Neural progenitor cell (in vitro differentiated cells): Measurements from ENCODE around the gene MAP2K7. TPM values are rescaled to one million over a fixed set of nuclear protein-coding genes. Genes with fewer than 3 reads are reported as not detected.

Experiments used
- DNase-seq: peaks from one replicate; pipeline ENCODE4 v3.0.0-alpha.2; 2016; ENCODE audit warnings: low spot score
- H2AFZ ChIP-seq: fragments of 200-600 bp; sonication (generic); replicated peaks from 2 replicates; pipeline ENCODE4 v1.6.1; 2016; ENCODE audit warnings: antibody characterized with exemption
- H3F3A ChIP-seq: fragments of 200-600 bp; sonication (generic); 2 replicates; pipeline ENCODE4 v1.6.1; 2016; ENCODE audit warnings: antibody characterized with exemption, low read depth
- H3K27ac ChIP-seq: fragments of 200-600 bp; sonication (generic); 2 replicates; pipeline ENCODE4 v1.5.1; 2016; ENCODE audit warnings: mild to moderate bottlenecking
- H3K27me3 ChIP-seq: fragments of 200-600 bp; sonication (generic); 2 replicates; pipeline ENCODE4 v1.6.1; 2016; ENCODE audit warnings: mild to moderate bottlenecking, moderate library complexity
- H3K36me3 ChIP-seq: fragments of 200-600 bp; sonication (generic); 2 replicates; pipeline ENCODE4 v1.5.1; 2016
- H3K4me1 ChIP-seq: fragments of 200-600 bp; sonication (generic); 2 replicates; pipeline ENCODE4 v1.6.1; 2016; ENCODE audit warnings: mixed run types
- H3K4me2 ChIP-seq: fragments of 200-600 bp; sonication (generic); 2 replicates; pipeline ENCODE4 v1.6.1; 2016
- H3K4me3 ChIP-seq: fragments of 200-600 bp; sonication (generic); 2 replicates; pipeline ENCODE4 v1.5.1; 2016
- H3K79me2 ChIP-seq: fragments of 200-600 bp; sonication (generic); 2 replicates; pipeline ENCODE4 v1.6.1; 2016; ENCODE audit warnings: low read depth
- H3K9ac ChIP-seq: fragments of 200-600 bp; sonication (generic); 2 replicates; pipeline ENCODE4 v1.6.1; 2016
- H3K9me3 ChIP-seq: fragments of 200-600 bp; sonication (generic); 2 replicates; pipeline ENCODE4 v1.5.1; 2016; ENCODE audit warnings: low read depth
- H4K20me1 ChIP-seq: fragments of 200-600 bp; sonication (generic); 2 replicates; pipeline ENCODE4 v1.6.1; 2016; ENCODE audit warnings: low read depth
- H3K27ac Mint-ChIP-seq: 3 replicates; pipeline ENCODE4 v1.8.0; 2021; ENCODE audit warnings: mixed read lengths
- H3K27me3 Mint-ChIP-seq: 2 replicates; pipeline ENCODE4 v1.8.0; 2022; ENCODE audit warnings: low read depth, mild to moderate bottlenecking, inconsistent platforms, moderate library complexity, mixed read lengths; ENCODE audit not compliant: insufficient read depth
- H3K36me3 Mint-ChIP-seq: 3 replicates; pipeline ENCODE4 v1.8.0; 2021; ENCODE audit warnings: mixed read lengths
- H3K4me1 Mint-ChIP-seq: 3 replicates; pipeline ENCODE4 v1.8.0; 2021; ENCODE audit warnings: mixed read lengths
- H3K4me3 Mint-ChIP-seq: 3 replicates; pipeline ENCODE4 v1.8.0; 2021; ENCODE audit warnings: mild to moderate bottlenecking, moderate library complexity, mixed read lengths
- H3K9me3 Mint-ChIP-seq: 3 replicates; pipeline ENCODE4 v1.8.0; 2020; ENCODE audit warnings: mixed read lengths
- CTCF ChIP-seq: fragments of 200-600 bp; sonication (generic); IDR thresholded peaks from 2 replicates; pipeline ENCODE4 v1.5.1; 2017; ENCODE audit warnings: antibody characterized with exemption, mild to moderate bottlenecking
- EZH2 ChIP-seq: fragments of 200-600 bp; sonication (generic); IDR thresholded peaks from 2 replicates; pipeline ENCODE4 v1.6.1; 2017; ENCODE audit warnings: antibody characterized with exemption, mild to moderate bottlenecking, moderate library complexity
- EZH2phosphoT487 ChIP-seq: fragments of 200-600 bp; sonication (generic); IDR thresholded peaks from 2 replicates; pipeline ENCODE4 v1.6.1; 2017; ENCODE audit warnings: antibody characterized with exemption
- total RNA-seq: library from RNA; depleted of rRNA; stranded (reverse); fragments of >200 nt; gene quantifications from 2 replicates; pipeline ENCODE4 v1.2.3, GENCODE V29; 2015; ENCODE audit warnings: low replicate concordance

MAP2K7 gene
- total RNA-seq, 1 donor from 2014 or later, result 14.4 TPM

- H3K4me1 ChIP-seq, result peaks cover 14% of the 10 kb centered on the region
- no peak overlapping the region for H3K4me2 ChIP-seq
- no peak overlapping the region for H3K27ac ChIP-seq
- Mint-ChIP-seq H3K27ac (no peak overlapping the region), H3K36me3 (peaks cover 3% of the 10 kb centered on the region), H3K27me3 (peaks cover 30% of the 10 kb centered on the region), H3K4me3 (no peak overlapping the region), H3K4me1 (peaks cover 14% of the 10 kb centered on the region), H3K9me3 (no peaks in the 10 kb centered on the region)
- no peaks in the 10 kb centered on the region for H3K9me3 ChIP-seq
- no peak for DNase-seq
- H3K36me3 ChIP-seq, result no peaks in the 10 kb centered on the region
- peaks cover 59% of the 10 kb centered on the region for H4K20me1 ChIP-seq
- no peaks in the 10 kb centered on the region for H3K79me2 ChIP-seq
- H3K4me3 ChIP-seq, result no peak overlapping the region
- no peak overlapping the region for H3K9ac ChIP-seq
- H3K27me3 ChIP-seq, result peaks cover 78% of the 10 kb centered on the region
- TF ChIP-seq EZH2 (no peak), EZH2phosphoT487 (no peak), CTCF (no peak)
- H3F3A ChIP-seq, result peaks cover 40% of the 10 kb centered on the region
- H2AFZ ChIP-seq, result no peak overlapping the region
These were observed 39.0 kb upstream of the MAP2K7 start for GRCh38 chr19:7864690-7865074.

- Mint-ChIP-seq H3K9me3 (no peaks in the 10 kb centered on the region), H3K4me1 (peaks cover 16% of the 10 kb centered on the region), H3K27me3 (peaks cover 33% of the 10 kb centered on the region), H3K36me3 (peaks cover 3% of the 10 kb centered on the region), H3K4me3 (peak overlapping the region; percentile 46), H3K27ac (peak overlapping the region; percentile 24)
- H3K9ac ChIP-seq, result no peak overlapping the region
- peaks cover 14% of the 10 kb centered on the region for H3K4me1 ChIP-seq
- H3K4me2 ChIP-seq, result no peak overlapping the region
- H3K4me3 ChIP-seq, result no peak overlapping the region
- H3K27me3 ChIP-seq, result peaks cover 71% of the 10 kb centered on the region
- peaks cover 45% of the 10 kb centered on the region for H3F3A ChIP-seq
- H3K36me3 ChIP-seq, result no peaks in the 10 kb centered on the region
- no peaks in the 10 kb centered on the region for H3K79me2 ChIP-seq
- H3K27ac ChIP-seq, result no peak overlapping the region
- DNase-seq, result no peak
- H3K9me3 ChIP-seq, result no peaks in the 10 kb centered on the region
- H2AFZ ChIP-seq, result no peak overlapping the region
- no peak for TF ChIP-seq CTCF
- no peak for TF ChIP-seq EZH2
- no peak for TF ChIP-seq EZH2phosphoT487
- H4K20me1 ChIP-seq, result peaks cover 60% of the 10 kb centered on the region
These were observed 38.3 kb upstream of the MAP2K7 start for GRCh38 chr19:7865262-7865911.

GRCh38 chr19:7866399-7867091, 37.1 kb upstream of the MAP2K7 start:
- Histone ChIP-seq H3K4me3 (no peak overlapping the region), H3K9me3 (no peaks in the 10 kb centered on the region), H3K9ac (no peak overlapping the region), H4K20me1 (peaks cover 62% of the 10 kb centered on the region), H3K79me2 (no peaks in the 10 kb centered on the region), H2AFZ (no peak overlapping the region), H3K4me2 (no peak overlapping the region), H3K36me3 (no peaks in the 10 kb centered on the region), H3F3A (peaks cover 51% of the 10 kb centered on the region), H3K27me3 (peaks cover 60% of the 10 kb centered on the region), H3K4me1 (peaks cover 14% of the 10 kb centered on the region), H3K27ac (no peak overlapping the region)
- H3K36me3 Mint-ChIP-seq, result peaks cover 3% of the 10 kb centered on the region
- H3K27ac Mint-ChIP-seq, result no peak overlapping the region
- H3K27me3 Mint-ChIP-seq, result peaks cover 28% of the 10 kb centered on the region
- peaks cover 26% of the 10 kb centered on the region for H3K4me1 Mint-ChIP-seq
- TF ChIP-seq CTCF (no peak), EZH2 (no peak), EZH2phosphoT487 (no peak)
- no peaks in the 10 kb centered on the region for H3K9me3 Mint-ChIP-seq
- DNase-seq, result no peak
- H3K4me3 Mint-ChIP-seq, result no peak overlapping the region
